Measurements from ENCODE around the gene RFC5. TPM values are rescaled to one million over a fixed set of nuclear protein-coding genes. Genes with fewer than 3 reads are reported as not detected.

RFC5 gene
- polyA plus RNA-seq, 3 donors = 6.6 to 8.0 (median 7.5) TPM

DNA sequence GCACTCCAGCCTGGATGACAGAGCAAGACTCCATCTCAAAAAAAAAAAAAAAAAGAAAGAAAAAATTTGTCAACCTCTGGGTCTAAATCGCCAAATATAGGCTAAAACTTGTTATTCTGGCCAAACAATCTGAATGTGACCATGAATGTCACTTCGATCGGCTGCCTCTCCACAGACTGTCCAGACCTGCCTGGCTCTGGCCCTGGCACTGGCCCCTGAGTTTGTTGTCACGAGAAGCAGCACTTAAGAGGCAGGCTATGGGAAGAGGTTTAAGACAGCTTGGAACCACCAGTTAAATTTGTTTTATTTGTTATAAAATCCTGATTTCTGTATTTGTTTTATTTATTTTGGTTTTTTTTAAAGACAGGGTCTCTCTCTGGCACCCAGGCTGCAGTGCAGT, 29.9 kb downstream of the RFC5 start:
- H3K27ac ChIP-seq (ENCODE audit: low read depth in 1 of 2, low read length in 2 of 2) = no peak overlapping the region
- Mint-ChIP-seq H3K27me3 (ENCODE audit: low read depth in 3 of 3) (no peaks in the 10 kb centered on the region), H3K27ac (no peak overlapping the region), H3K36me3 (peaks cover 66 to 92% of the 10 kb centered on the region in 2 donors), H3K4me1 (no peaks in the 10 kb centered on the region), H3K9me3 (peaks cover 0 to 1% (median 0%) of the 10 kb centered on the region in 7 donors), H3K4me3 (no peak overlapping the region)
- 95% methylated on average over 3 of the region's 4 CpGs for WGBS (ENCODE audit: insufficient coverage)
- no peak overlapping the region for H3K9ac ChIP-seq (ENCODE audit: insufficient read depth, low read length, poor library complexity, severe bottlenecking)
- H3K4me1 ChIP-seq (ENCODE audit: control insufficient read depth in 1 of 2, insufficient read depth in 2 of 2, low read length in 2 of 2) = no peaks in the 10 kb centered on the region
- no peaks in the 10 kb centered on the region for H3K27me3 ChIP-seq (ENCODE audit: control insufficient read depth in 2 of 2, insufficient read depth in 2 of 2, low read length in 2 of 2)
- H3K9me3 ChIP-seq (replicated peaks in 1 of 2; ENCODE audit: control insufficient read depth in 1 of 2, insufficient read depth in 1 of 2, low read length in 2 of 2) = no peaks in the 10 kb centered on the region
- no peak overlapping the region for H3K4me3 ChIP-seq (replicated peaks in 1 of 3; ENCODE audit: low read depth in 2 of 3, low read length in 3 of 3)
- H3K79me2 ChIP-seq (ENCODE audit: insufficient read depth, low read length) = no peaks in the 10 kb centered on the region
- no peak overlapping the region for H2AFZ ChIP-seq (ENCODE audit: insufficient read depth, low read depth, low read length, poor library complexity, severe bottlenecking)
- TF ChIP-seq, protein P1, sequence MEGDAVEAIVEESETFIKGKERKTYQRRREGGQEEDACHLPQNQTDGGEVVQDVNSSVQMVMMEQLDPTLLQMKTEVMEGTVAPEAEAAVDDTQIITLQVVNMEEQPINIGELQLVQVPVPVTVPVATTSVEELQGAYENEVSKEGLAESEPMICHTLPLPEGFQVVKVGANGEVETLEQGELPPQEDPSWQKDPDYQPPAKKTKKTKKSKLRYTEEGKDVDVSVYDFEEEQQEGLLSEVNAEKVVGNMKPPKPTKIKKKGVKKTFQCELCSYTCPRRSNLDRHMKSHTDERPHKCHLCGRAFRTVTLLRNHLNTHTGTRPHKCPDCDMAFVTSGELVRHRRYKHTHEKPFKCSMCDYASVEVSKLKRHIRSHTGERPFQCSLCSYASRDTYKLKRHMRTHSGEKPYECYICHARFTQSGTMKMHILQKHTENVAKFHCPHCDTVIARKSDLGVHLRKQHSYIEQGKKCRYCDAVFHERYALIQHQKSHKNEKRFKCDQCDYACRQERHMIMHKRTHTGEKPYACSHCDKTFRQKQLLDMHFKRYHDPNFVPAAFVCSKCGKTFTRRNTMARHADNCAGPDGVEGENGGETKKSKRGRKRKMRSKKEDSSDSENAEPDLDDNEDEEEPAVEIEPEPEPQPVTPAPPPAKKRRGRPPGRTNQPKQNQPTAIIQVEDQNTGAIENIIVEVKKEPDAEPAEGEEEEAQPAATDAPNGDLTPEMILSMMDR (IDR thresholded peaks at IDR 0.05) = no peak
- peaks cover 35 to 92% of the 10 kb centered on the region in 2 donors for H3K36me3 ChIP-seq (replicated peaks in 1 of 2; ENCODE audit: control insufficient read depth in 1 of 2, insufficient read depth in 2 of 2, low read length in 2 of 2)
- no peak for DNase-seq
- H3K4me2 ChIP-seq (replicated peaks; ENCODE audit: extremely low read depth, low read length, poor library complexity, severe bottlenecking) = no peak overlapping the region
- intact Hi-C loops (cut with micrococcal nuclease) = no loop called here
- peaks cover 5% of the 10 kb centered on the region for H4K20me1 ChIP-seq (ENCODE audit: insufficient read depth, low read length)

DNA sequence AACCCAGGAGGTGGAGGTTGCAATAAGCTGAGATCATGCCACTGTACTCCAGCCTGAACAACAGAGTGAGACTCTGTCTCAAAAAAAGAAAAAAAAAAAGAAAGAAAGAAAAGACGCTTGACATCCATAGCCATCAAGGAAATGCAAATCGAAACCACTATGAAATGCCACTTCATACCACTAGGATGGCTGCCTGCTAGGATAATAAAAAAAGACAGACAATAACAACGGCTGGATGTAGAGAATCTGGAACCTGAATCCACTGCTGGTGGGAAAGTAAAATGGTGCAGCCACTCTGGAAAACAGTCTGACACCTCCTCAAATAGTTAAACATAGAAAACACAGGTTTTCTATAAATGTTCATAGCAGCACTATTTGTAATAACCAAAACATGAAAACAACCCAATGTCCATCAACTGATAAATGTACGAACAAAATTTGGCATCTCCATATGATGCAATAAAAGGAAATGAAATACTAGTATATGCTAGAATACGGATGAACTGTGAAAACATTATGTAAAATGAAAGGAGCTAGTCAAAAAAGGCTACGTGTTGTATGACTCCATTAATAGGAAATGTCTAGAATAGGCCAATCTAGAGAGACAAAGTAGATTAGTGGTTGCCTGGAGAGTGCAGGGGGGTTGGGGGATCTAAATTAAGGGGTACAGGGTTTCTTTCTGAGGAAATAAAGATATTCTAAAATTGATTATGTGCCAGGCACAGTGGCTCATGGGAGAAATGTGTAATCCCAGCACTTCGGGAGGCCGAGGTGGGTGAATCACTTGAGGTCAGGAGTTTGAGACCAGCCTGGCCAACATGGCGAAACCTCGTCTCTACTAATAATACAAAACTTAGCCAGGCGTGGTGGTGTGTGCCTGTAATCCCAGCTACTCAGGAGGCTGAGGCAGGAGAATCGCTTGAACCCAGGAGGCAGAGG, 34.7 kb downstream of the RFC5 start:
- no peaks in the 10 kb centered on the region for H3K27me3 ChIP-seq (ENCODE audit: control insufficient read depth in 2 of 2, insufficient read depth in 2 of 2, low read length in 2 of 2)
- H3K9me3 Mint-ChIP-seq = peaks cover 0 to 2% (median 0%) of the 10 kb centered on the region in 7 donors
- H3K4me3 ChIP-seq (replicated peaks in 1 of 3; ENCODE audit: low read depth in 2 of 3, low read length in 3 of 3) = no peak overlapping the region
- peaks cover 28% of the 10 kb centered on the region for H4K20me1 ChIP-seq (ENCODE audit: insufficient read depth, low read length)
- peak overlapping the region in 2 of 7 donors; percentile 27 to 67 for H3K27ac Mint-ChIP-seq
- peaks cover 39 to 53% of the 10 kb centered on the region in 2 donors for H3K36me3 Mint-ChIP-seq
- 19% methylated on average over 2 of the region's 12 CpGs for WGBS (ENCODE audit: insufficient coverage)
- intact Hi-C loops (cut with micrococcal nuclease) = loop anchor here in 1 of 2 donors (10.0 kb wide), 1 partner anchor 324 kb away; the partner anchor contains the start of genes SUDS3 and TAOK3
- H3K4me2 ChIP-seq (replicated peaks; ENCODE audit: extremely low read depth, low read length, poor library complexity, severe bottlenecking) = no peak overlapping the region
- peaks cover 5% of the 10 kb centered on the region for H3K4me1 Mint-ChIP-seq
- no peaks in the 10 kb centered on the region for H3K27me3 Mint-ChIP-seq (ENCODE audit: low read depth in 3 of 3)
- H3K27ac ChIP-seq (ENCODE audit: low read depth in 1 of 2, low read length in 2 of 2) = no peak overlapping the region
- peaks cover 23 to 64% of the 10 kb centered on the region in 2 donors for H3K36me3 ChIP-seq (replicated peaks in 1 of 2; ENCODE audit: control insufficient read depth in 1 of 2, insufficient read depth in 2 of 2, low read length in 2 of 2)
- TF ChIP-seq, protein P1 (IDR thresholded peaks at IDR 0.05) = no peak
- no peaks in the 10 kb centered on the region for H3K4me1 ChIP-seq (ENCODE audit: control insufficient read depth in 1 of 2, insufficient read depth in 2 of 2, low read length in 2 of 2)
- DNase-seq = no peak
- H3K9ac ChIP-seq (ENCODE audit: insufficient read depth, low read length, poor library complexity, severe bottlenecking) = no peak overlapping the region
- H3K9me3 ChIP-seq (replicated peaks in 1 of 2; ENCODE audit: control insufficient read depth in 1 of 2, insufficient read depth in 1 of 2, low read length in 2 of 2) = no peaks in the 10 kb centered on the region
- H2AFZ ChIP-seq (ENCODE audit: insufficient read depth, low read depth, low read length, poor library complexity, severe bottlenecking) = no peak overlapping the region
- H3K79me2 ChIP-seq (ENCODE audit: insufficient read depth, low read length) = peaks cover 17% of the 10 kb centered on the region
- H3K4me3 Mint-ChIP-seq = no peak overlapping the region

Measured in CD14-positive monocyte (primary cell).